Choroid plexus epithelial cell (primary cell): ENCODE measurements around the gene TRIM9.
"Not testable (repeated sequence)": the region's sequence is repeated elsewhere in the genome, so short reads cannot be mapped to it uniquely, and the experiment has no call there.

Source experiments
- DNase-seq: peaks from one replicate; pipeline ENCODE4 v3.0.0-alpha.2; 2010; ENCODE audit warnings: low read depth
- H3K4me3 ChIP-seq: 2 replicates; pipeline ENCODE4 v1.5.1; 2011; ENCODE audit warnings: low read depth, mild to moderate bottlenecking, control low read depth, low read length, moderate library complexity
- TF ChIP-seq, protein P1 (sequence below): conservative IDR thresholded peaks from 2 replicates; pipeline ENCODE4 v1.5.1; 2011; ENCODE audit warnings: low read depth, mild to moderate bottlenecking, control low read depth, inconsistent platforms, low read length, moderate library complexity

Gene TRIM9

DNA sequence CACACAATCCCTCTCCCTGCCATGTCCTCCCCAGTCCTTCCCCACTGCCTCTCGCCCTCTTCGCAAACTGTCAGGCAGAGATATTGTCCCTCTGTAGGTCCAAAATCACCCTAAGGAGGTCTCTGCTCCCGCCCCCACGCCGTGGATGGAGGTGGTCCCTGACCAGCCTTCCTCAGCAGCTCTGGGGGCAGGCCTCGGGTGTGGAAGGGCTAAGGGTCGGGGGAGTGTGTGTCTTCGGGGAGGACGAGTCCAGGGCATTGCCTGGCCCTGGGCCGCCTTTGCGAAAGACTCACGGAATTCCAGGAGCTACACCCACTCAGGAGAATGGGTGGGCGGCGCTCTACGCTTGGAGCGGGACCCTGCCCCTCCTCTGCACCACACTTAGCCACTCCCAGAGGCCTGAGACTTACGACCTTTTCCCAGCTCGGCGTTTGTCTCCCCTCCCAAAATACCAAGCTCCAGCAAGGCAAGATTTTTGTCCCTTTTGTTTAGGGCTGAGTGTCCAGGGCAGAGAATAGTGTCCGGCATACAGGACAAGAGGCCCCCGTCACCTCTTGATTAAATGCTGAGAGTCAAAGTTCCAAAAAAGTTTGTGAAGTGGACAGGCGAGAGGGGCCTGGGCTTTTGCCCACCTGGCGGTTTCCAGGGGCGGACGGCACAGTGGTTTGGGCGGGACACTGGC lies 151.5 kb downstream of the TRIM9 start:
- TF ChIP-seq, protein P1, sequence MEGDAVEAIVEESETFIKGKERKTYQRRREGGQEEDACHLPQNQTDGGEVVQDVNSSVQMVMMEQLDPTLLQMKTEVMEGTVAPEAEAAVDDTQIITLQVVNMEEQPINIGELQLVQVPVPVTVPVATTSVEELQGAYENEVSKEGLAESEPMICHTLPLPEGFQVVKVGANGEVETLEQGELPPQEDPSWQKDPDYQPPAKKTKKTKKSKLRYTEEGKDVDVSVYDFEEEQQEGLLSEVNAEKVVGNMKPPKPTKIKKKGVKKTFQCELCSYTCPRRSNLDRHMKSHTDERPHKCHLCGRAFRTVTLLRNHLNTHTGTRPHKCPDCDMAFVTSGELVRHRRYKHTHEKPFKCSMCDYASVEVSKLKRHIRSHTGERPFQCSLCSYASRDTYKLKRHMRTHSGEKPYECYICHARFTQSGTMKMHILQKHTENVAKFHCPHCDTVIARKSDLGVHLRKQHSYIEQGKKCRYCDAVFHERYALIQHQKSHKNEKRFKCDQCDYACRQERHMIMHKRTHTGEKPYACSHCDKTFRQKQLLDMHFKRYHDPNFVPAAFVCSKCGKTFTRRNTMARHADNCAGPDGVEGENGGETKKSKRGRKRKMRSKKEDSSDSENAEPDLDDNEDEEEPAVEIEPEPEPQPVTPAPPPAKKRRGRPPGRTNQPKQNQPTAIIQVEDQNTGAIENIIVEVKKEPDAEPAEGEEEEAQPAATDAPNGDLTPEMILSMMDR = no peak
- DNase-seq = no peak
- H3K4me3 ChIP-seq = peak overlapping the region; percentile 86

DNA sequence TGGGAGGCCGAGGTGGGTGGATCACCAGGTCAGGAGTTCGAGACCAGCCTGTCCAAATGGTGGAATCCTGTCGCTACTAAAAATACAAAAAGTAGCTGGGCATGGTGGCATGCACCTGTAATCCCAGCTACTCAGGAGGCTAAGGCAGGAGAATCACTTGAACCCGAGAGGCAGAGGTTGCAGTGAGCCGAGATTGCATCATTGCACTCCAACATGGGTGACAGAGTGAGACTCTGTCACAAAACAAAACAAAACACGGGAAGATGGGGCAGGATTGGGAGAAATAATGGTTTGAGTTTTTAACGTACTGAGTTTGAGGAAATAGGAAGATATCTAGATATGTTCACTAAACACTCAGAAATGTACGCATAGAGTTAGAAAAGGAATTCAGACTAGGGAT lies 153.3 kb downstream of the TRIM9 start:
- not testable (repeated sequence) for H3K4me3 ChIP-seq, DNase-seq

DNA sequence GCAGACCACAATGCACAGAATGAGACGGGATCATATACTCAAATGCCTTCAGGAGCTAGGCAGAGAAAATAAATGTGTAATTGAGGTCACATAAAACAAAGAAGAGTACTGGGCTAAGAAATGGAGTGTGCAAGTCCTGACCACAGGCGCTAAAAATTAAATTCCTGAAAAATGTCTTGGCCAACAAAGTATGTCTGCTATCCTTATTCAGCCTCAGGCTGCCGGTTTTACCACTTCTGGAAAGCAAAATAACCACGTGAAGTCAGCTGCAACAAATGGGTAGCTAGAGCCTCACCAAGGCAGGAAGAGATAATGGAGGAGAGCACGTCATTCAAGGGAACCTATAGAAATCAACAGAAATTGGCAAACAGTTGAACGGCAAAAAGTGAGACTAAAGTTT lies 153.8 kb downstream of the TRIM9 start:
- DNase-seq = peak; percentile 36
- TF ChIP-seq, protein P1 = no peak
- H3K4me3 ChIP-seq = no peak overlapping the region

DNA sequence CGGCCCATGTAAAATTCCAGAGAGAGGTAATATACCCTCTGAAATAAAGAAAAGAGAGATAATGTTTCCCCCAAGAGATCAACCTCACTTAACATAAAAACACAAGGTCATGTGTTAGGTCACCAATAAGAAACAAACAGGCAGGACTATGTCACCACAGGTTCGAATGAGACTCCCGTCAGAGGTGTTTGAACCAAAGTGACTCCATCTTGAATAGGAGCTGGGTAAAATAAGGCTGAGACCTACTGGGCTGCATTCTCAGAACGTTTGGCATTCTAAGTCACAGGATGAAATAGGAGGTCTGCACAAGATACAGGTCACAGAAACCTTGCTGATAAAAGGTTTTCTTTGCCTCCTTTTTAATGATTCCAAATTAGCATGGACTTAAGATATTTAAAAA lies 157.1 kb downstream of the TRIM9 start:
- no peak overlapping the region for H3K4me3 ChIP-seq
- no peak for DNase-seq
- TF ChIP-seq, protein P1 = no peak

DNA sequence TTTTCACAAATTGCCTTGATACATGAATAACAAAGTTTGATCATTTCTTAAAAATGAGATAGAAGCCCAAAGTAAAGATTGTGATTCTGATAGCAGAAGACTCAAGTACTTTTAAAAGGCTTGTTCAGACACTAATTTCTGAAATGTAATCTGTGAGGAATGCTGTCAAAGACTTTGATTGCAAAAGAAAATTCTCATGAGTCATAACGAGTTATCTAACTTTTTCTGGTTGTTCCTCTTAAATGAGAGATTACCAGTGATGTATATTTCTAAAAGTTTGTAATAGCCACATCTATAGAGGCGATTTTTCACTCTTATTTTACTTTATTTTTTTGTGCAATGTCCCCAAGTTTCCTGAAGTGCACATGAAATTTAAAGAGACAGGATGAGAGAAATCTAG lies 157.6 kb downstream of the TRIM9 start:
- DNase-seq = peak; percentile 76
- no peak overlapping the region for H3K4me3 ChIP-seq
- TF ChIP-seq, protein P1 = no peak

DNA sequence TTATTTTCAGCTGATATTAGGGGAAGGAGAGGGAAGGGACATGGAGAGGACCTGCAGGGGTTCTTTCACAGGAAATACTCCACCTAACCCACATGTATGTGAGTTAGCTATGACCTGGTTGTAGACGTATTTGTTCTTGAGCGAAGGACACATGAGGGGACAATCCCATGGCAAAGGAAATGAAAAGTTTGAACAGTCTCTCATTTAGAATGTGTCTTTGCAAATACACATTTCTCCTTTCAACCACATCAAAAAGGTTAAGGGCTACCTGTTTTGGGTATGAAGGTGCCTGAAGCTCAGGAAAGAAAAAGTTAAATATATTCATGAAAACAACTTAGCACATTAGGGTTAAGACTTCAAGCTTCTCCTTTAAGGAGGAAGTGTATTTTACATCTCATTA lies 158.0 kb downstream of the TRIM9 start:
- TF ChIP-seq, protein P1 = no peak
- H3K4me3 ChIP-seq = no peak overlapping the region
- no peak for DNase-seq

DNA sequence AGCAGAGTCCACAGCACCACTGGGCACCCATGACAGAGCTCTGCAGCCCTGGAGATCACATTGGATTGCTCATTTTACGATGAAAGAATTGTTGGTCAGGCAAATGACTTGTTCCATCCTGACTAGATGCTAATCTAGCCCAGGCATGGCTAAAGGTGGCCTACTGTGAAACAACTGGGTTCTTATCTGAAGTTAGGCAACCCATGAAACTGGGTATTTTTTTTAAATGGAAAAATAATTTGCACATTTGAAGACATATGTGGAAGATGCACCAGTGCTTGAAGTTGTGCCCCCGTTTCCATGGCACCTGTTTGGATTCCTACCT lies 158.9 kb downstream of the TRIM9 start:
- no peak overlapping the region for H3K4me3 ChIP-seq
- no peak for DNase-seq

More for the DNA sequence above, 158.9 kb downstream of the TRIM9 start:
- TF ChIP-seq, protein P1 = no peak
